C4-2B (cell line): ENCODE results near the gene PYCR2.

Experiments
- CTCF ChIP-seq: fragments of 450-650 bp; conservative IDR thresholded peaks from 2 replicates; pipeline ENCODE4 v1.5.1; 2017; ENCODE audit warnings: mild to moderate bottlenecking
- ZFX ChIP-seq: fragments of 450-650 bp; IDR thresholded peaks from 2 replicates; pipeline ENCODE4 v1.6.1; 2017

GRCh38 chr1:225917101-225917500 is 6.9 kb downstream of the PYCR2 start:
- TF ChIP-seq ZFX (no peak), CTCF (no peak)
